Neural progenitor cell (in vitro differentiated cells): Measurements from ENCODE around the gene OAF. TPM values are rescaled to one million over a fixed set of nuclear protein-coding genes. Genes with fewer than 3 reads are reported as not detected.

Experiments
- DNase-seq: peaks from one replicate; pipeline ENCODE4 v3.0.0-alpha.2; 2016; ENCODE audit warnings: low spot score
- H2AFZ ChIP-seq: fragments of 200-600 bp; sonication (generic); replicated peaks from 2 replicates; pipeline ENCODE4 v1.6.1; 2016; ENCODE audit warnings: antibody characterized with exemption
- H3F3A ChIP-seq: fragments of 200-600 bp; sonication (generic); 2 replicates; pipeline ENCODE4 v1.6.1; 2016; ENCODE audit warnings: antibody characterized with exemption, low read depth
- H3K27ac ChIP-seq: fragments of 200-600 bp; sonication (generic); 2 replicates; pipeline ENCODE4 v1.5.1; 2016; ENCODE audit warnings: mild to moderate bottlenecking
- H3K27me3 ChIP-seq: fragments of 200-600 bp; sonication (generic); 2 replicates; pipeline ENCODE4 v1.6.1; 2016; ENCODE audit warnings: mild to moderate bottlenecking, moderate library complexity
- H3K36me3 ChIP-seq: fragments of 200-600 bp; sonication (generic); 2 replicates; pipeline ENCODE4 v1.5.1; 2016
- H3K4me1 ChIP-seq: fragments of 200-600 bp; sonication (generic); 2 replicates; pipeline ENCODE4 v1.6.1; 2016; ENCODE audit warnings: mixed run types
- H3K4me2 ChIP-seq: fragments of 200-600 bp; sonication (generic); 2 replicates; pipeline ENCODE4 v1.6.1; 2016
- H3K4me3 ChIP-seq: fragments of 200-600 bp; sonication (generic); 2 replicates; pipeline ENCODE4 v1.5.1; 2016
- H3K79me2 ChIP-seq: fragments of 200-600 bp; sonication (generic); 2 replicates; pipeline ENCODE4 v1.6.1; 2016; ENCODE audit warnings: low read depth
- H3K9ac ChIP-seq: fragments of 200-600 bp; sonication (generic); 2 replicates; pipeline ENCODE4 v1.6.1; 2016
- H3K9me3 ChIP-seq: fragments of 200-600 bp; sonication (generic); 2 replicates; pipeline ENCODE4 v1.5.1; 2016; ENCODE audit warnings: low read depth
- H4K20me1 ChIP-seq: fragments of 200-600 bp; sonication (generic); 2 replicates; pipeline ENCODE4 v1.6.1; 2016; ENCODE audit warnings: low read depth
- H3K27ac Mint-ChIP-seq: 3 replicates; pipeline ENCODE4 v1.8.0; 2021; ENCODE audit warnings: mixed read lengths
- H3K27me3 Mint-ChIP-seq: 2 replicates; pipeline ENCODE4 v1.8.0; 2022; ENCODE audit warnings: low read depth, mild to moderate bottlenecking, inconsistent platforms, moderate library complexity, mixed read lengths; ENCODE audit not compliant: insufficient read depth
- H3K36me3 Mint-ChIP-seq: 3 replicates; pipeline ENCODE4 v1.8.0; 2021; ENCODE audit warnings: mixed read lengths
- H3K4me1 Mint-ChIP-seq: 3 replicates; pipeline ENCODE4 v1.8.0; 2021; ENCODE audit warnings: mixed read lengths
- H3K4me3 Mint-ChIP-seq: 3 replicates; pipeline ENCODE4 v1.8.0; 2021; ENCODE audit warnings: mild to moderate bottlenecking, moderate library complexity, mixed read lengths
- H3K9me3 Mint-ChIP-seq: 3 replicates; pipeline ENCODE4 v1.8.0; 2020; ENCODE audit warnings: mixed read lengths
- EZH2 ChIP-seq: fragments of 200-600 bp; sonication (generic); IDR thresholded peaks from 2 replicates; pipeline ENCODE4 v1.6.1; 2017; ENCODE audit warnings: antibody characterized with exemption, mild to moderate bottlenecking, moderate library complexity
- EZH2phosphoT487 ChIP-seq: fragments of 200-600 bp; sonication (generic); IDR thresholded peaks from 2 replicates; pipeline ENCODE4 v1.6.1; 2017; ENCODE audit warnings: antibody characterized with exemption
- total RNA-seq: library from RNA; depleted of rRNA; stranded (reverse); fragments of >200 nt; gene quantifications from 2 replicates; pipeline ENCODE4 v1.2.3, GENCODE V29; 2015; ENCODE audit warnings: low replicate concordance
- TF ChIP-seq, protein P1 (sequence below): fragments of 200-600 bp; sonication (generic); IDR thresholded peaks from 2 replicates; pipeline ENCODE4 v1.5.1; 2017; ENCODE audit warnings: antibody characterized with exemption, mild to moderate bottlenecking

The OAF gene
- total RNA-seq, 1 donor from 2014 or later = 0.47 TPM

DNA sequence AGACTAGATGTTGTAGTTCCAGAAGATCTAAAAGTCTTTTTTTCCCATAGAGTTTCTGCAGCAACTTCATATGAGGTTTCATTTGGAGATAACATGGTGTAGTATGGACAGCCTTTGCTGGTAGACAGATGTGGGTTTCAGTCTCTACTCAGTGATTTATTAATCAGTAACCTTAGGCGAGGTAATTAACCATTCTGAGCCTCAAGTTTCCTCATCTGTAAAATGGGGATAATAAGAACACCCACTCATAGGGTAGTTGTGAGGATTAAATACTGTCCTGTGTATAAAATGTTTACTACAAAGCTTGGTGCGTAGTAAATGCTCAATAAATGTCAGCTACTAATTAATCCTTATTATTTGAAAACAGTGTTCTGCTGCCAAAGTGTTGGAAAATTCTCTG lies 45.9 kb downstream of the OAF start:
- Mint-ChIP-seq H3K4me1 (peaks cover 25% of the 10 kb centered on the region), H3K36me3 (no peaks in the 10 kb centered on the region), H3K27me3 (peaks cover 15% of the 10 kb centered on the region), H3K4me3 (no peak overlapping the region), H3K27ac (no peak overlapping the region), H3K9me3 (no peaks in the 10 kb centered on the region)
- H2AFZ ChIP-seq = no peak overlapping the region
- H3K4me2 ChIP-seq = no peak overlapping the region
- TF ChIP-seq, protein P1, sequence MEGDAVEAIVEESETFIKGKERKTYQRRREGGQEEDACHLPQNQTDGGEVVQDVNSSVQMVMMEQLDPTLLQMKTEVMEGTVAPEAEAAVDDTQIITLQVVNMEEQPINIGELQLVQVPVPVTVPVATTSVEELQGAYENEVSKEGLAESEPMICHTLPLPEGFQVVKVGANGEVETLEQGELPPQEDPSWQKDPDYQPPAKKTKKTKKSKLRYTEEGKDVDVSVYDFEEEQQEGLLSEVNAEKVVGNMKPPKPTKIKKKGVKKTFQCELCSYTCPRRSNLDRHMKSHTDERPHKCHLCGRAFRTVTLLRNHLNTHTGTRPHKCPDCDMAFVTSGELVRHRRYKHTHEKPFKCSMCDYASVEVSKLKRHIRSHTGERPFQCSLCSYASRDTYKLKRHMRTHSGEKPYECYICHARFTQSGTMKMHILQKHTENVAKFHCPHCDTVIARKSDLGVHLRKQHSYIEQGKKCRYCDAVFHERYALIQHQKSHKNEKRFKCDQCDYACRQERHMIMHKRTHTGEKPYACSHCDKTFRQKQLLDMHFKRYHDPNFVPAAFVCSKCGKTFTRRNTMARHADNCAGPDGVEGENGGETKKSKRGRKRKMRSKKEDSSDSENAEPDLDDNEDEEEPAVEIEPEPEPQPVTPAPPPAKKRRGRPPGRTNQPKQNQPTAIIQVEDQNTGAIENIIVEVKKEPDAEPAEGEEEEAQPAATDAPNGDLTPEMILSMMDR = no peak
- no peak for TF ChIP-seq EZH2phosphoT487
- no peak for TF ChIP-seq EZH2
- no peak overlapping the region for H3K4me3 ChIP-seq
- H4K20me1 ChIP-seq = no peaks in the 10 kb centered on the region
- DNase-seq = no peak
- no peaks in the 10 kb centered on the region for H3K36me3 ChIP-seq
- H3F3A ChIP-seq = peaks cover 14% of the 10 kb centered on the region
- H3K9ac ChIP-seq = no peak overlapping the region
- no peak overlapping the region for H3K27ac ChIP-seq
- H3K4me1 ChIP-seq = peaks cover 28% of the 10 kb centered on the region
- no peaks in the 10 kb centered on the region for H3K79me2 ChIP-seq
- no peaks in the 10 kb centered on the region for H3K9me3 ChIP-seq
- H3K27me3 ChIP-seq = peaks cover 15% of the 10 kb centered on the region

- Mint-ChIP-seq H3K4me3 (no peak overlapping the region), H3K27ac (no peak overlapping the region), H3K4me1 (peaks cover 25% of the 10 kb centered on the region), H3K36me3 (no peaks in the 10 kb centered on the region), H3K9me3 (no peaks in the 10 kb centered on the region), H3K27me3 (peaks cover 14% of the 10 kb centered on the region)
- no peak overlapping the region for H3K4me3 ChIP-seq
- no peak overlapping the region for H2AFZ ChIP-seq
- no peaks in the 10 kb centered on the region for H4K20me1 ChIP-seq
- H3F3A ChIP-seq = peaks cover 17% of the 10 kb centered on the region
- no peak overlapping the region for H3K27ac ChIP-seq
- no peak overlapping the region for H3K9ac ChIP-seq
- H3K79me2 ChIP-seq = no peaks in the 10 kb centered on the region
- H3K27me3 ChIP-seq = peaks cover 15% of the 10 kb centered on the region
- H3K4me1 ChIP-seq = peaks cover 31% of the 10 kb centered on the region
- DNase-seq = no peak
- no peaks in the 10 kb centered on the region for H3K36me3 ChIP-seq
- TF ChIP-seq, protein P1 = no peak
- TF ChIP-seq EZH2phosphoT487 (no peak), EZH2 (no peak)
- H3K4me2 ChIP-seq = no peak overlapping the region
- no peaks in the 10 kb centered on the region for H3K9me3 ChIP-seq
Observed at GRCh38 chr11:120257346-120257745, 46.5 kb downstream of the OAF start.

GRCh38 chr11:120258661-120259060 lies 47.8 kb downstream of the OAF start:
- Histone ChIP-seq H3K79me2 (no peaks in the 10 kb centered on the region), H3K4me3 (no peak overlapping the region), H3K36me3 (no peaks in the 10 kb centered on the region), H2AFZ (no peak overlapping the region), H4K20me1 (no peaks in the 10 kb centered on the region), H3K27me3 (peaks cover 15% of the 10 kb centered on the region), H3K27ac (no peak overlapping the region), H3K9ac (no peak overlapping the region), H3F3A (peaks cover 17% of the 10 kb centered on the region), H3K9me3 (no peaks in the 10 kb centered on the region), H3K4me2 (no peak overlapping the region), H3K4me1 (peaks cover 31% of the 10 kb centered on the region)
- Mint-ChIP-seq H3K36me3 (no peaks in the 10 kb centered on the region), H3K4me3 (no peak overlapping the region), H3K27ac (no peak overlapping the region), H3K9me3 (no peaks in the 10 kb centered on the region), H3K4me1 (peaks cover 25% of the 10 kb centered on the region), H3K27me3 (peaks cover 13% of the 10 kb centered on the region)
- DNase-seq = no peak
- TF ChIP-seq, protein P1 = no peak

DNA sequence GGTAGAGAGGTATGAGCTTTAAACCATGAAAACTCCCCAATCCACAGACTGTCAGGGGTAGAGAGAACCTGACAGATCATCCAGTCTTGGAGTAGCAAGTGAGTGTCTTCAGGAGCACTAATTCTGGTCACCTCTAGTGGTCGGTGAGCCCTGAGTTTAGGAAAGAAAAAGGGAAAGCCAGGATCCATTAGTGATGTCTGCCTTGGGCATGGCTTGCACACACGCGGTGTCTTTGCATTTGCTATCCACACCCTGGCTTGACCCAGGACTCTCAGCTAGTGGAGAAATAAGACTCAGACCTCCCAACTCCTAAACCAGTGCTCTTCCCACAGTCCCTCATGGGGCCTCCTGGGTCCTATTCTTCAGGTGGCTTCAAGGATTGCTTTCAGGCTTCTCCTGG lies 48.4 kb downstream of the OAF start:
- Histone ChIP-seq H3K4me1 (peaks cover 29% of the 10 kb centered on the region), H3F3A (peaks cover 17% of the 10 kb centered on the region), H3K9ac (no peak overlapping the region), H4K20me1 (no peaks in the 10 kb centered on the region), H3K9me3 (no peaks in the 10 kb centered on the region), H3K79me2 (no peaks in the 10 kb centered on the region), H3K4me2 (no peak overlapping the region), H3K36me3 (no peaks in the 10 kb centered on the region), H2AFZ (no peak overlapping the region), H3K27ac (no peak overlapping the region), H3K27me3 (peaks cover 15% of the 10 kb centered on the region), H3K4me3 (no peak overlapping the region)
- no peak for TF ChIP-seq EZH2
- TF ChIP-seq EZH2phosphoT487 = no peak
- TF ChIP-seq, protein P1 = no peak
- H3K4me3 Mint-ChIP-seq = no peak overlapping the region
- peaks cover 22% of the 10 kb centered on the region for H3K4me1 Mint-ChIP-seq
- no peaks in the 10 kb centered on the region for H3K36me3 Mint-ChIP-seq
- H3K27ac Mint-ChIP-seq = no peak overlapping the region
- no peaks in the 10 kb centered on the region for H3K9me3 Mint-ChIP-seq
- peaks cover 13% of the 10 kb centered on the region for H3K27me3 Mint-ChIP-seq
- DNase-seq = no peak
